Hematopoietic multipotent progenitor cell (in vitro differentiated cells): ENCODE results near the gene CABP1. TPM values are rescaled to one million over a fixed set of nuclear protein-coding genes. Genes with fewer than 3 reads are reported as not detected.
"Not testable (repeated sequence)": the region's sequence is repeated elsewhere in the genome, so short reads cannot be mapped to it uniquely, and the experiment has no call there.

Experiments
- DNase-seq, 3 donors: peaks; one replicate each; pipeline ENCODE4 v3.0.0-alpha.2; 2011 to 2015; ENCODE audit warnings: low read depth in 2 of 3, low spot score in 2 of 3
- total RNA-seq: library from RNA; depleted of rRNA; stranded (reverse); fragments of >200 nt; gene quantifications from one replicate; pipeline ENCODE4 v1.2.3, GENCODE V29; 2012

CABP1 gene
- total RNA-seq, result under 0.01 TPM

GRCh38 chr12:120639771-120640721, at the start of gene CABP1:
TSS of gene CABP1 (plus strand) at chr12:120640626. CDS start at chr12:120640686, 60 bp downstream.
- peak in 2 of 3 donors; percentile 44 to 49 for DNase-seq

- DNase-seq, result no peak
These were observed 49.6 kb upstream of the CABP1 start for GRCh38 chr12:120590741-120591407.

GRCh38 chr12:120592121-120593049, 48.0 kb upstream of the CABP1 start:
- no peak for DNase-seq

- DNase-seq, result no peak
These were observed 43.5 kb upstream of the CABP1 start for GRCh38 chr12:120596901-120597300.

- no peak for DNase-seq
These were observed 42.6 kb upstream of the CABP1 start for GRCh38 chr12:120597861-120598260.

- DNase-seq, result no peak
These were observed 41.6 kb upstream of the CABP1 start for GRCh38 chr12:120598674-120599463.

- DNase-seq, result no peak
These were observed 40.5 kb upstream of the CABP1 start for GRCh38 chr12:120599672-120600552.

- peak in 2 of 3 donors; percentile 83 to 85 for DNase-seq
These were observed 38.0 kb upstream of the CABP1 start for GRCh38 chr12:120602416-120602815.

- DNase-seq, result no peak
These were observed 29.9 kb upstream of the CABP1 start for GRCh38 chr12:120610560-120610959.

- DNase-seq, result not testable (repeated sequence)
These were observed 28.9 kb upstream of the CABP1 start for GRCh38 chr12:120611534-120611933.

- no peak for DNase-seq
These were observed 25.6 kb upstream of the CABP1 start for GRCh38 chr12:120614848-120615247.

- DNase-seq, result not testable (repeated sequence)
These were observed 23.2 kb upstream of the CABP1 start for GRCh38 chr12:120617193-120617592.

GRCh38 chr12:120617767-120618166, 22.7 kb upstream of the CABP1 start:
- not testable (repeated sequence) for DNase-seq

- no peak for DNase-seq
These were observed 21.3 kb upstream of the CABP1 start for GRCh38 chr12:120618954-120619615.

GRCh38 chr12:120620624-120621023, 19.8 kb upstream of the CABP1 start:
- DNase-seq, result no peak

- peak in 1 of 3 donors; percentile 41 for DNase-seq
These were observed 14.6 kb upstream of the CABP1 start for GRCh38 chr12:120625557-120626419.

GRCh38 chr12:120628919-120629318, 11.5 kb upstream of the CABP1 start:
- DNase-seq, result no peak
